Testis (tissue), 3 donors: ENCODE measurements around the gene ATXN7. TPM values are rescaled to one million over a fixed set of nuclear protein-coding genes. Genes with fewer than 3 reads are reported as not detected.

Source experiments
- DNase-seq: peaks from one replicate; pipeline ENCODE4 v3.0.0-alpha.2; 2019
- H3K27ac ChIP-seq, 2 donors: fragments of 200-600 bp; sonication (generic); one replicate each; pipeline ENCODE4 v1.5.1; 2019
- H3K27me3 ChIP-seq: fragments of 200-600 bp; sonication (generic); one replicate; pipeline ENCODE4 v1.5.1; 2019
- H3K36me3 ChIP-seq: fragments of 200-600 bp; sonication (generic); one replicate; pipeline ENCODE4 v1.5.1; 2017; ENCODE audit warnings: low read depth; ENCODE audit errors: missing control alignments
- H3K4me1 ChIP-seq: fragments of 200-600 bp; sonication (generic); one replicate; pipeline ENCODE4 v1.5.1; 2019
- H3K4me3 ChIP-seq, 2 donors: fragments of 200-600 bp; sonication (generic); one replicate each; pipeline ENCODE4 v1.5.1; 2017 to 2019
- H3K9me3 ChIP-seq: fragments of 200-600 bp; sonication (generic); one replicate; pipeline ENCODE4 v1.5.1; 2017
- POLR2A ChIP-seq: fragments of 450-650 bp; IDR thresholded peaks from one replicate; pipeline ENCODE4 v1.6.1; 2017; ENCODE audit warnings: antibody characterized with exemption, mild to moderate bottlenecking, moderate library complexity
- WGBS, 2 donors: methylation state at CpG; one replicate each; pipeline ENCODE4 v1.1.5; 2018; 5-methylcytosine and 5-hydroxymethylcytosine counted together
- intact Hi-C: fragments of 100-400 bp; cut with DNase I; formaldehyde crosslinking; loops from one replicate; pipeline ENCODE4 v1.15.1; 2023; ENCODE audit warnings: low total_unique reads
- polyA plus RNA-seq: library from polyadenylated mRNA; stranded (reverse); fragments of 350-450 nt; fragmentation: Illumina TruSeq; extraction: RNeasy Lipid Tissue Mini Kit (QIAGEN cat#74804); gene quantifications from one replicate; pipeline ENCODE4 v1.2.3, GENCODE V29; 2014; ENCODE audit warnings: low read depth, low replicate concordance; ENCODE audit not compliant: insufficient read depth
- total RNA-seq, 2 donors: library from RNA; depleted of rRNA; stranded (reverse); fragments of >200 nt; gene quantifications; one replicate each; pipeline ENCODE4 v1.2.3, GENCODE V29; 2016
- TF ChIP-seq, protein P1 (sequence below), 3 experiments: fragments of 450-650 bp in 2 of 3; fragments of 200-600 bp in 1 of 3; sonication (generic) in 1 of 3; IDR thresholded peaks; one replicate each; pipeline ENCODE4 v1.5.1; 2016 to 2019; ENCODE audit warnings: antibody characterized with exemption in 3 of 3, mild to moderate bottlenecking in 2 of 3, moderate library complexity in 1 of 3

Gene ATXN7
- total and polyA plus RNA-seq, 3 donors from 2014 or later, result 30.9 to 47.6 (median 46.0) TPM

DNA sequence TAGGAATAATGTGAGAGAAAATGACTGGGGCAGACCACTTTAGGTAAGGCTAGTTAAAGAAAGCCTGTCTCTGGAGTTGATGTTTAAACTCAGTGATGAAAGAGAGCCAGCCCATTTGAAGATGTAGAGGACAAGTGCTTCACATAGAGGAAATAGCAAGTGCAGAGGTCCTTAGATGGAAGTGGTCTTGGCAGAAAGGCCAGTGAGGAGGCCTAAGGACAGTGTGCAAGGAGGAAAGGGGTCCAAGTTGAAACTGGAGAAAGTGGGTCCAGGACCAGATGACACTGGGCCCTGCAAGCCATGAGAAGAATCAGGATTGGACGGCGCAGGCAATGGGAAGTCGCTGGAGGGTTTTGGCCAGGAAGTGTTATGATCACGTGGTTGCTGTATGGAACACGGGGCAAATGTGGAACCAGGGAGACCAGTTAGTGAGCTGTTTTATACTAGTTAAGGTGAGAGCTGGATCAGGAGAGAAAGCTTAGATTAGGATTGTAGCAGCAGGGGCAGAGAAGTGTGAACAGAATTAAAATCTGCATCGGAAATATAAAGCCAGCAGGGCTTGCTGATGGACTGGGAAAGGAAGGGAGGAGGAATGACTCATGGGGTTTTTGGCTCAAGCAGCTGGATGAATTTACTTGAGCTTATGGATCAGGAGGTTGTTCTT is 96.5 kb downstream of the ATXN7 start:
- WGBS, 2 donors, result 40 to 52% methylated on average over 6 of the region's 6 CpGs
- Histone ChIP-seq H3K27me3 (no peaks in the 10 kb centered on the region), H3K4me3 (no peak overlapping the region), H3K9me3 (no peaks in the 10 kb centered on the region), H3K4me1 (no peaks in the 10 kb centered on the region), H3K27ac (no peak overlapping the region), H3K36me3 (no peaks in the 10 kb centered on the region)
- DNase-seq, result no peak
- intact Hi-C loops, result no loop called here
- no peak for TF ChIP-seq POLR2A
- TF ChIP-seq, protein P1, sequence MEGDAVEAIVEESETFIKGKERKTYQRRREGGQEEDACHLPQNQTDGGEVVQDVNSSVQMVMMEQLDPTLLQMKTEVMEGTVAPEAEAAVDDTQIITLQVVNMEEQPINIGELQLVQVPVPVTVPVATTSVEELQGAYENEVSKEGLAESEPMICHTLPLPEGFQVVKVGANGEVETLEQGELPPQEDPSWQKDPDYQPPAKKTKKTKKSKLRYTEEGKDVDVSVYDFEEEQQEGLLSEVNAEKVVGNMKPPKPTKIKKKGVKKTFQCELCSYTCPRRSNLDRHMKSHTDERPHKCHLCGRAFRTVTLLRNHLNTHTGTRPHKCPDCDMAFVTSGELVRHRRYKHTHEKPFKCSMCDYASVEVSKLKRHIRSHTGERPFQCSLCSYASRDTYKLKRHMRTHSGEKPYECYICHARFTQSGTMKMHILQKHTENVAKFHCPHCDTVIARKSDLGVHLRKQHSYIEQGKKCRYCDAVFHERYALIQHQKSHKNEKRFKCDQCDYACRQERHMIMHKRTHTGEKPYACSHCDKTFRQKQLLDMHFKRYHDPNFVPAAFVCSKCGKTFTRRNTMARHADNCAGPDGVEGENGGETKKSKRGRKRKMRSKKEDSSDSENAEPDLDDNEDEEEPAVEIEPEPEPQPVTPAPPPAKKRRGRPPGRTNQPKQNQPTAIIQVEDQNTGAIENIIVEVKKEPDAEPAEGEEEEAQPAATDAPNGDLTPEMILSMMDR (IDR thresholded peaks at IDR 0.05), result no peak

DNA sequence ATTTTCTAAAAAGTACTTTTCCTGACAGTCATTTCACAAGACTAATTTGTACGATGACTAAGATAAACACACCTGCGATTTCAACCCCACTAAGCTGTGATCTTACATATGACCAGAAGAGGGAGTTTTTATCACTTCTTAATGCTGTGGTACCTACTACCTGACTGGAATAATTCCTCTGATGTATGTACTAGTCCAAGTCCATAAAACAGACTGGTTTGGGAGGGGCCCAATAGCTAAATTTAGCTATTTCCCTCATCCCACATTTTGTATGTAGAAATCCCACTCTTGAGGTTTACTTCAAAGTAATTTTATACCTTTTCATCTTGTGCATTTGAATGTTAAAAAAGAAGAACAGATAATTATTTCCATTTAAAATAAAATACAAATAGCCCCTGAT is 98.2 kb downstream of the ATXN7 start:
- no peaks in the 10 kb centered on the region for H3K4me1 ChIP-seq
- 62% methylated on average over 2 of the region's 2 CpGs for WGBS, 2 donors
- DNase-seq, result no peak
- intact Hi-C loops, result no loop called here
- H3K4me3 ChIP-seq, result no peak overlapping the region
- no peaks in the 10 kb centered on the region for H3K27me3 ChIP-seq
- no peak overlapping the region for H3K27ac ChIP-seq
- no peak for TF ChIP-seq POLR2A
- TF ChIP-seq, protein P1 (IDR thresholded peaks at IDR 0.05), result peak in 2 of 3 experiments; percentile 29 to 55
- H3K36me3 ChIP-seq, result no peaks in the 10 kb centered on the region
- H3K9me3 ChIP-seq, result no peaks in the 10 kb centered on the region

DNA sequence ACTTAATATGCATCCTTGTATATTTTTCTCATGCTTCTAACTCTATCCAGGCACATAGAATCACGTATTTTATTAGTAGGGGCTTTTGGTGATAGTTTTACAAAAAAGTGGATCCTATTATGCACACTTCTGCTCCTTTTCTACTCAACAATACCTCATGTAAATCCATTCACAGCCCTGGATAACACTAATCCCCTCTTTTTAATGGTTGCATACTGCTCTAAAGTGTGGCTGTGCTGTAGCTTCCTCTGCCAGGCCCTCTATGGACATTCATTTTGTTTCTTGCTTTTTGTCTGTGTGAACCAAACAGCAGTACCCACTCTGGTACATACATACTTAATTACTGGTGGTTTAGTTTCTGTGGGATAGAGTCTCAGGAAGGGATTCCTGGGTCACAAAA is 99.8 kb downstream of the ATXN7 start:
- intact Hi-C loops, result no loop called here
- Histone ChIP-seq H3K9me3 (no peaks in the 10 kb centered on the region), H3K27ac (no peak overlapping the region), H3K27me3 (no peaks in the 10 kb centered on the region), H3K36me3 (no peaks in the 10 kb centered on the region), H3K4me1 (peaks cover 7% of the 10 kb centered on the region), H3K4me3 (no peak overlapping the region)
- TF ChIP-seq POLR2A, result no peak
- TF ChIP-seq, protein P1 (IDR thresholded peaks at IDR 0.05), result no peak
- WGBS, 2 donors, result 88 to 97% methylated on average over 1 of the region's 1 CpG
- DNase-seq, result no peak

DNA sequence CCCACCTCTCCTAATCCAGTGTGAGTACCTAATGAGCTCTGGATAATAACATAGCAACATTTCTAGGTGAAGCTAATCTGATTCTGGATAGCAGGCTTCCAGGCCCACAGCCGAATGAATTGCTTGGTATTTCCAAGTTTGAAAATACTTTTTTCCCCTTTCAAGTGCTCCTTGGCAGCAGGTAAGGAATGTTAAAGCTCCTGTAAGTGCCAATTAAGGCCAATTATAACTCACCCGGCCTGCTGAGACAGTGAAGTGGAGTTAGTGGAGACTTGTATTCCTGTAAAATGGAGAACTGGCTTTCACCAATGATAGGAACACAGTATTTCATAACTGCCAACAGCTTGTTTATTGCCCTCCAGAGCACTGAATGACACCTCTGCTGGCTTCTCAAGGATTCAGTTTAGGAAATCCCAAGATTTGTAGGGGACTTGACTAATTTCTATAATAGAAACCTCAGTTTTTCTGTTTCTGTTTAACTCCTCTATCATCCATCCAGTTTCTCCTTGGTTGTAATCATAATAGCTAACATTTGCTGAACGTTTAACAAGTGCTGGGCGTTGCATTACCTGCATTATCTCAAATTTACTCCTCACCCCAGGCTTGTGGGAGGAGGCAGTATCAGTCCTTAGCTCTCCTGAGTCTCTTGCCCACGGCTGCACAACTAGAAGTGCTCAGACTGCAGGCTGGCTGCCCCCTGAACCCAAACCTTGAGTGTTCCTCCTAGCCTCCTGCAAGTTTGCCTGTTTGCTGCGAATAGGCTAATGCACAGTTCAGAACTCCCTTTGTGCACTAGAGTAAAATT is 101.2 kb downstream of the ATXN7 start:
- Histone ChIP-seq H3K36me3 (no peaks in the 10 kb centered on the region), H3K9me3 (no peaks in the 10 kb centered on the region), H3K27me3 (no peaks in the 10 kb centered on the region), H3K27ac (no peak overlapping the region), H3K4me1 (peaks cover 7% of the 10 kb centered on the region), H3K4me3 (no peak overlapping the region)
- WGBS, 2 donors, result 67 to 68% methylated on average over 6 of the region's 6 CpGs
- intact Hi-C loops, result no loop called here
- no peak for DNase-seq
- TF ChIP-seq, protein P1 (IDR thresholded peaks at IDR 0.05), result no peak
- no peak for TF ChIP-seq POLR2A
